Endothelial cell of umbilical vein (primary cell): ENCODE results near the gene PSMD13. TPM values are rescaled to one million over a fixed set of nuclear protein-coding genes. Genes with fewer than 3 reads are reported as not detected.

ENCODE experiments used
- BruUV-seq: library from RNA; stranded (reverse); fragments of 400-500 nt; replicated peaks from 2 replicates; lab custom pipeline; 2021; lab: Mats Ljungman, UMichigan
- CTCF ChIA-PET: fragments of 300-600, 350-600 bp; sonication (Branson Sonifier 250); formaldehyde crosslinking; loops from one replicate; lab custom pipeline; 2021; ENCODE audit warnings: antibody characterized with exemption, inconsistent platforms; lab: Charles Lee
- POLR2A ChIA-PET: fragments of 300-600, 350-600 bp; sonication (Branson Sonifier 250); formaldehyde crosslinking; loops from one replicate; lab custom pipeline; 2021; ENCODE audit warnings: antibody characterized with exemption, inconsistent platforms; lab: Charles Lee
- DNase-seq: peaks from one replicate; pipeline ENCODE4 v3.0.0-alpha.2; 2011; ENCODE audit warnings: low read depth, low spot score
- FAIRE-seq: peaks from 2 replicates; lab custom pipeline; 2011; peaks lifted over from hg19 to GRCh38; lab: Jason Lieb, UNC
- H2AFZ ChIP-seq: 2 replicates; pipeline ENCODE4 v1.6.0; 2012; ENCODE audit warnings: low read depth, low read length, control low read depth, inconsistent platforms
- H3K27ac ChIP-seq: 2 replicates; pipeline ENCODE4 v1.5.1; 2011; ENCODE audit warnings: low read depth, mild to moderate bottlenecking, control low read depth, low read length, moderate library complexity; ENCODE audit not compliant: insufficient read depth
- H3K27me3 ChIP-seq, 2 experiments: 2 replicates each; pipeline versions ENCODE4 v1.6.0 to v1.6.1; 2011; ENCODE audit warnings: low read length in 2 of 2, mixed read lengths in 1 of 2; ENCODE audit not compliant: control insufficient read depth in 2 of 2, insufficient read depth in 2 of 2
- H3K36me3 ChIP-seq, 2 experiments: 2 replicates in 1 of 2; 3 replicates in 1 of 2; pipeline ENCODE4 v1.5.1; 2011; ENCODE audit warnings: low read length in 2 of 2, mild to moderate bottlenecking in 1 of 2, moderate library complexity in 1 of 2; ENCODE audit not compliant: control insufficient read depth in 2 of 2, insufficient read depth in 2 of 2; ENCODE audit errors: extremely low read depth in 1 of 2
- H3K4me1 ChIP-seq: 3 replicates; pipeline ENCODE4 v1.5.1; 2011; ENCODE audit warnings: mild to moderate bottlenecking, low read length; ENCODE audit not compliant: control insufficient read depth, insufficient read depth; ENCODE audit errors: extremely low read depth
- H3K4me2 ChIP-seq: 2 replicates; pipeline ENCODE4 v1.6.1; 2011; ENCODE audit warnings: low read length, control low read depth, mixed read lengths; ENCODE audit not compliant: insufficient read depth
- H3K4me3 ChIP-seq, 3 experiments: fragments of 200-600 bp in 1 of 3; sonication (generic), shearing (Covaris generic) in 1 of 3; replicated peaks in 1 of 3; 2 replicates each; pipeline ENCODE4 v1.5.1; 2011 to 2016; ENCODE audit warnings: control low read depth in 3 of 3, low read length in 3 of 3, mild to moderate bottlenecking in 2 of 3, inconsistent platforms in 1 of 3, low read depth in 1 of 3, moderate library complexity in 1 of 3; ENCODE audit not compliant: insufficient read depth in 1 of 3
- H3K79me2 ChIP-seq: 2 replicates; pipeline ENCODE4 v1.6.0; 2012; ENCODE audit warnings: low read length, inconsistent platforms; ENCODE audit not compliant: control insufficient read depth, insufficient read depth
- H3K9ac ChIP-seq: replicated peaks from 2 replicates; pipeline ENCODE3; 2011; ENCODE audit warnings: low read length, control low read depth; ENCODE audit not compliant: insufficient read depth; ENCODE audit errors: extremely low read depth
- H3K9me1 ChIP-seq: replicated peaks from 3 replicates; pipeline ENCODE4 v1.6.0; 2011; ENCODE audit warnings: mild to moderate bottlenecking, low read length; ENCODE audit not compliant: control insufficient read depth, insufficient read depth; ENCODE audit errors: extremely low read depth
- H3K9me3 ChIP-seq: replicated peaks from 2 replicates; pipeline ENCODE4 v1.5.1; 2012; ENCODE audit warnings: low read length, inconsistent platforms; ENCODE audit not compliant: control insufficient read depth, insufficient read depth
- H4K20me1 ChIP-seq: replicated peaks from 2 replicates; pipeline ENCODE3; 2011; ENCODE audit warnings: mild to moderate bottlenecking, low read length; ENCODE audit not compliant: control insufficient read depth, insufficient read depth; ENCODE audit errors: extremely low read depth
- EZH2 ChIP-seq: IDR thresholded peaks from 2 replicates; pipeline ENCODE4 v1.6.1; 2012; ENCODE audit warnings: borderline replicate concordance, low read depth, mild to moderate bottlenecking, moderate library complexity, low read length, inconsistent platforms; ENCODE audit not compliant: severe bottlenecking
- FOS ChIP-seq: IDR thresholded peaks from 2 replicates; pipeline ENCODE4 v1.6.1; 2011; ENCODE audit warnings: mild to moderate bottlenecking, low read length, moderate library complexity, borderline replicate concordance; ENCODE audit not compliant: insufficient read depth
- GATA2 ChIP-seq: IDR thresholded peaks from 2 replicates; pipeline ENCODE4 v1.7.0; 2011; ENCODE audit warnings: low read depth, mild to moderate bottlenecking, moderate library complexity, mixed read lengths, low read length; ENCODE audit not compliant: insufficient read length, insufficient read depth
- JUN ChIP-seq: IDR thresholded peaks from 2 replicates; pipeline ENCODE4 v1.6.1; 2011; ENCODE audit warnings: borderline replicate concordance, low read depth; ENCODE audit not compliant: insufficient read length, insufficient read depth
- MYC ChIP-seq: IDR thresholded peaks from one replicate; pipeline ENCODE4 v1.6.1; 2011; ENCODE audit warnings: mild to moderate bottlenecking, low read depth, low read length
- POLR2A ChIP-seq: IDR thresholded peaks from 2 replicates; pipeline ENCODE4 v1.6.1; 2012; ENCODE audit warnings: low read depth, mild to moderate bottlenecking, control low read depth, low read length
- POLR2AphosphoS5 ChIP-seq: IDR thresholded peaks from 2 replicates; pipeline ENCODE4 v1.6.1; 2012; ENCODE audit warnings: low read depth, mild to moderate bottlenecking, control low read depth, low read length, moderate library complexity; ENCODE audit not compliant: insufficient read depth
- dilution Hi-C: fragments of 300-500 bp; cut with MboI; formaldehyde crosslinking; loops from one replicate; pipeline ENCODE4 v1.15.0; 2019; ENCODE audit warnings: low sequenced_read_pairs; ENCODE audit not compliant: extremely low pct_ligation_motif_present
- intact Hi-C: fragments of 100-400 bp; cut with micrococcal nuclease; formaldehyde crosslinking; loops from one replicate; pipeline ENCODE4 v1.10.0; 2022
- polyA plus RNA-seq, 4 experiments: library from polyadenylated mRNA; depleted of rRNA in 3 of 4; stranded (reverse) in 3 of 4; unstranded in 1 of 4; fragments of >200 nt; gene quantifications; 2 replicates each; pipeline versions ENCODE4 v1.2.1 to v1.2.3, GENCODE V29; 2011 to 2012; ENCODE audit warnings: missing spikeins in 1 of 4
- total RNA-seq: library from RNA; stranded (reverse); gene quantifications from 2 replicates; pipeline ENCODE4 v1.2.3, GENCODE V29; 2021
- TF ChIP-seq, protein P1 (sequence below): IDR thresholded peaks from 2 replicates; pipeline ENCODE4 v1.6.1; 2011; ENCODE audit not compliant: insufficient read depth, insufficient read length
- TF ChIP-seq, protein P2 (sequence below), 2 donors: IDR thresholded peaks; 1 replicate in 1 of 2; 2 replicates in 1 of 2; pipeline ENCODE4 v1.5.1; 2011; ENCODE audit warnings: low read length in 2 of 2, mild to moderate bottlenecking in 2 of 2, moderate library complexity in 2 of 2, control low read depth in 1 of 2, inconsistent platforms in 1 of 2, low read depth in 1 of 2; ENCODE audit not compliant: insufficient read depth in 1 of 2; ENCODE audit errors: extremely low read depth in 1 of 2

The PSMD13 gene
- total and polyA plus RNA-seq, 2 donors (not counting 3 experiments of a cell fraction or from before 2014, with no cell fraction given) = 168 to 214 TPM

DNA sequence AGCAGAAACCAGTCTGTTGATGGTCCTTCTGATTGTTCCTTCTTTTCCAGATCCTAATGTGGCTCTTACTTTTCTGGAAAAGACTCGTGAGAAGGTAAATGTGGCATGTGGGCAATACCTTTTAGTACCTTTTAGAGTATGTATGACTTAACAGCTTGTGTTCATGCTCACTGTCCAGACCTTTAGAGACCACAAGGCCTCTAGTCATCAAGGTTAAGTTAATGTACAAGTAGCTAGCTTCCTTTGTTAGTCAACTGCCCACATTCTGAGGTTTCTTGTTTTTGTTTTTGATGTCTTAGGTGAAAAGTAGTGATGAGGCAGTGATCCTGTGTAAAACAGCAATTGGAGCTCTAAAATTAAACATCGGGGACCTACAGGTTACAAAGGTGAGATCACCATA is 7.6 kb downstream of the PSMD13 start:
- Histone ChIP-seq H3K27ac (no peak overlapping the region), H3K9me1 (no peaks in the 10 kb centered on the region), H3K36me3 (peaks cover 20 to 35% of the 10 kb centered on the region in 2 experiments), H3K9ac (no peak overlapping the region), H3K27me3 (no peaks in the 10 kb centered on the region), H2AFZ (no peak overlapping the region), H4K20me1 (no peaks in the 10 kb centered on the region), H3K9me3 (no peaks in the 10 kb centered on the region), H3K4me3 (no peak overlapping the region), H3K4me1 (no peaks in the 10 kb centered on the region), H3K79me2 (peaks cover 23% of the 10 kb centered on the region), H3K4me2 (no peak overlapping the region)
- ChIA-PET POLR2A (no interaction called here), CTCF (no interaction called here)
- no peak for DNase-seq
- no TSS peak for BruUV-seq
- dilution Hi-C loops (no loop called here), intact Hi-C loops (no loop called here)
- no peak for TF ChIP-seq FOS
- TF ChIP-seq MYC = no peak
- no peak for TF ChIP-seq GATA2
- TF ChIP-seq, protein P1, sequence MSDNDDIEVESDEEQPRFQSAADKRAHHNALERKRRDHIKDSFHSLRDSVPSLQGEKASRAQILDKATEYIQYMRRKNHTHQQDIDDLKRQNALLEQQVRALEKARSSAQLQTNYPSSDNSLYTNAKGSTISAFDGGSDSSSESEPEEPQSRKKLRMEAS = no peak
- TF ChIP-seq POLR2A = no peak
- TF ChIP-seq, protein P2, sequence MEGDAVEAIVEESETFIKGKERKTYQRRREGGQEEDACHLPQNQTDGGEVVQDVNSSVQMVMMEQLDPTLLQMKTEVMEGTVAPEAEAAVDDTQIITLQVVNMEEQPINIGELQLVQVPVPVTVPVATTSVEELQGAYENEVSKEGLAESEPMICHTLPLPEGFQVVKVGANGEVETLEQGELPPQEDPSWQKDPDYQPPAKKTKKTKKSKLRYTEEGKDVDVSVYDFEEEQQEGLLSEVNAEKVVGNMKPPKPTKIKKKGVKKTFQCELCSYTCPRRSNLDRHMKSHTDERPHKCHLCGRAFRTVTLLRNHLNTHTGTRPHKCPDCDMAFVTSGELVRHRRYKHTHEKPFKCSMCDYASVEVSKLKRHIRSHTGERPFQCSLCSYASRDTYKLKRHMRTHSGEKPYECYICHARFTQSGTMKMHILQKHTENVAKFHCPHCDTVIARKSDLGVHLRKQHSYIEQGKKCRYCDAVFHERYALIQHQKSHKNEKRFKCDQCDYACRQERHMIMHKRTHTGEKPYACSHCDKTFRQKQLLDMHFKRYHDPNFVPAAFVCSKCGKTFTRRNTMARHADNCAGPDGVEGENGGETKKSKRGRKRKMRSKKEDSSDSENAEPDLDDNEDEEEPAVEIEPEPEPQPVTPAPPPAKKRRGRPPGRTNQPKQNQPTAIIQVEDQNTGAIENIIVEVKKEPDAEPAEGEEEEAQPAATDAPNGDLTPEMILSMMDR (IDR thresholded peaks at IDR 0.05; ENCODE audit: extremely low read depth in 1 of 2, insufficient read depth in 1 of 2, low read depth in 1 of 2, low read length in 2 of 2) = no peak
- TF ChIP-seq POLR2AphosphoS5 = no peak
- TF ChIP-seq JUN = no peak
- no peak for TF ChIP-seq EZH2
- no peak for FAIRE-seq
